Lung (tissue), 12 donors: ENCODE results near the gene CAMKMT. TPM values are rescaled to one million over a fixed set of nuclear protein-coding genes. Genes with fewer than 3 reads are reported as not detected.

Source experiments
- ATAC-seq: fragments of 200-7000 bp; cut with Tn5 transposase; one replicate; pipeline ENCODE4 v1.9.1; 2020; ENCODE audit warnings: moderate number of reproducible peaks; ENCODE audit not compliant: insufficient read depth, low FRiP score
- DNase-seq, 3 donors: peaks; one replicate each; pipeline ENCODE4 v3.0.0-alpha.2; 2013 to 2017
- H3K27ac ChIP-seq, 2 donors: one replicate each; pipeline ENCODE4 v1.5.1; 2013; ENCODE audit warnings: mild to moderate bottlenecking in 2 of 2, moderate library complexity in 2 of 2, control low read depth in 1 of 2, inconsistent platforms in 1 of 2, low read depth in 1 of 2, low read length in 1 of 2
- H3K27me3 ChIP-seq, 3 donors: one replicate each; pipeline ENCODE4 v1.5.1; 2013; ENCODE audit warnings: low read length in 2 of 3; ENCODE audit not compliant: control insufficient read depth in 3 of 3, insufficient read depth in 3 of 3
- H3K36me3 ChIP-seq, 4 donors: one replicate each; pipeline ENCODE4 v1.5.1; 2013; ENCODE audit warnings: low read length in 4 of 4, mild to moderate bottlenecking in 1 of 4, moderate library complexity in 1 of 4; ENCODE audit not compliant: control insufficient read depth in 4 of 4, insufficient read depth in 4 of 4
- H3K4me1 ChIP-seq, 5 donors: one replicate each; pipeline ENCODE4 v1.5.1; 2013; ENCODE audit warnings: low read length in 5 of 5, mild to moderate bottlenecking in 2 of 5, moderate library complexity in 1 of 5; ENCODE audit not compliant: control insufficient read depth in 5 of 5, insufficient read depth in 5 of 5
- H3K4me3 ChIP-seq: one replicate; pipeline ENCODE4 v1.5.1; 2013; ENCODE audit warnings: mild to moderate bottlenecking, control low read depth, moderate library complexity
- H3K9ac ChIP-seq, 2 donors: one replicate each; pipeline ENCODE4 v1.5.1; 2013; ENCODE audit warnings: low read length in 2 of 2, control low read depth in 1 of 2; ENCODE audit not compliant: insufficient read depth in 1 of 2
- H3K9me3 ChIP-seq, 4 donors: one replicate each; pipeline ENCODE4 v1.5.1; 2013; ENCODE audit warnings: low read length in 3 of 4, mild to moderate bottlenecking in 1 of 4, moderate library complexity in 1 of 4; ENCODE audit not compliant: control insufficient read depth in 4 of 4, insufficient read depth in 3 of 4
- CTCF ChIP-seq: IDR thresholded peaks from 2 replicates; pipeline ENCODE4 v1.5.1; 2012; ENCODE audit warnings: mild to moderate bottlenecking; ENCODE audit errors: control extremely low read depth, extremely low read depth
- WGBS, 2 donors: extraction: QIAGEN DNeasy Blood & Tissue Kit; methylation state at CpG; one replicate each; pipeline ENCODE4 v1.1.7; 2013; 5-methylcytosine and 5-hydroxymethylcytosine counted together
- polyA plus RNA-seq, 2 donors: library from polyadenylated mRNA; stranded (reverse); fragments of 200-250 nt; gene quantifications; one replicate each; pipeline ENCODE4 v1.2.1, GENCODE V29; 2013
- total RNA-seq, 2 donors: library from RNA; depleted of rRNA in 1 of 2; stranded (reverse); fragments of >200 nt in 1 of 2; gene quantifications; one replicate each; pipeline ENCODE4 v1.2.1, GENCODE V29; 2014 to 2021
- donor health status: control.
- donor health status: control.
- donor health status: Bipolar disorder and iron deficiency.
- donor health status: healthy.
- donor health status: DM: yes; HTN: yes; CAD: no.

CAMKMT gene
- total and polyA plus RNA-seq, 4 donors = 3.6 to 19.7 (median 8.4) TPM

- no peak for TF ChIP-seq CTCF
- no peaks in the 10 kb centered on the region for H3K9me3 ChIP-seq
- no peak overlapping the region for H3K9ac ChIP-seq
- H3K36me3 ChIP-seq = no peaks in the 10 kb centered on the region
- no peak overlapping the region for H3K27ac ChIP-seq
- H3K4me3 ChIP-seq = no peak overlapping the region
- H3K4me1 ChIP-seq = no peaks in the 10 kb centered on the region
- DNase-seq (no peak), ATAC-seq (no peak)
- no peaks in the 10 kb centered on the region for H3K27me3 ChIP-seq
- WGBS, 2 donors = 97 to 100% methylated on average over 1 of the region's 1 CpG
Observed at GRCh38 chr2:44487052-44487451, 125.3 kb downstream of the CAMKMT start.

- ATAC-seq = no peak
- Histone ChIP-seq H3K9me3 (no peaks in the 10 kb centered on the region), H3K27me3 (no peaks in the 10 kb centered on the region), H3K27ac (no peak overlapping the region), H3K9ac (no peak overlapping the region), H3K36me3 (no peaks in the 10 kb centered on the region), H3K4me1 (no peaks in the 10 kb centered on the region), H3K4me3 (no peak overlapping the region)
- 92 to 99% methylated on average over 3 of the region's 3 CpGs for WGBS, 2 donors
- no peak for DNase-seq
- no peak for TF ChIP-seq CTCF
Observed at GRCh38 chr2:44490726-44491125, 129.0 kb downstream of the CAMKMT start.

- no peaks in the 10 kb centered on the region for H3K9me3 ChIP-seq
- DNase-seq (no peak), ATAC-seq (no peak)
- H3K27me3 ChIP-seq = no peaks in the 10 kb centered on the region
- 92 to 98% methylated on average over 2 of the region's 2 CpGs for WGBS, 2 donors
- TF ChIP-seq CTCF = no peak
- no peaks in the 10 kb centered on the region for H3K4me1 ChIP-seq
- H3K9ac ChIP-seq = no peak overlapping the region
- H3K4me3 ChIP-seq = no peak overlapping the region
- H3K27ac ChIP-seq = no peak overlapping the region
- no peaks in the 10 kb centered on the region for H3K36me3 ChIP-seq
Observed at GRCh38 chr2:44494006-44494405, 132.3 kb downstream of the CAMKMT start.

GRCh38 chr2:44495035-44495434 is 133.3 kb downstream of the CAMKMT start:
- H3K36me3 ChIP-seq = no peaks in the 10 kb centered on the region
- H3K4me1 ChIP-seq = no peaks in the 10 kb centered on the region
- ATAC-seq (no peak), DNase-seq (no peak)
- no peaks in the 10 kb centered on the region for H3K27me3 ChIP-seq
- no peak for TF ChIP-seq CTCF
- H3K27ac ChIP-seq = no peak overlapping the region
- 96 to 100% methylated on average over 3 of the region's 3 CpGs for WGBS, 2 donors
- H3K9me3 ChIP-seq = no peaks in the 10 kb centered on the region
- no peak overlapping the region for H3K4me3 ChIP-seq
- H3K9ac ChIP-seq = no peak overlapping the region
